ENCODE measurements around the gene ARHGEF7.

Gene ARHGEF7

GRCh38 chr13:111344471-111345191, 229.5 kb downstream of the ARHGEF7 start:
- H3K4me3 ChIP-seq (ENCODE audit: insufficient read depth, low read length, poor library complexity, severe bottlenecking), result no peak overlapping the region
- no peaks in the 10 kb centered on the region for H3K9me2 ChIP-seq (replicated peaks; ENCODE audit: insufficient read depth, low read length)
- H3K9me3 ChIP-seq (ENCODE audit: insufficient read depth, low read length), result no peaks in the 10 kb centered on the region
- H3K4me2 ChIP-seq (ENCODE audit: low read depth, low read length, poor library complexity, severe bottlenecking), result no peak overlapping the region
- no peaks in the 10 kb centered on the region for H3K36me3 ChIP-seq (ENCODE audit: low read length)
- no peak overlapping the region for H3K9ac ChIP-seq (ENCODE audit: low read length)
- no peaks in the 10 kb centered on the region for H3K79me2 ChIP-seq (ENCODE audit: insufficient read depth, low read length)
- no peaks in the 10 kb centered on the region for H4K20me1 ChIP-seq (ENCODE audit: low read depth, low read length)
- H3K27ac ChIP-seq (ENCODE audit: low read depth, low read length), result no peak overlapping the region
- TF ChIP-seq CTCF (IDR thresholded peaks at IDR 0.05; ENCODE audit: insufficient read depth, low read length, poor library complexity, severe bottlenecking) (no peak), EZH2phosphoT487 (conservative IDR thresholded peaks at IDR 0.05; ENCODE audit: low read length) (no peak)
- H3F3A ChIP-seq (ENCODE audit: insufficient read depth), result no peaks in the 10 kb centered on the region
- H3K27me3 ChIP-seq (ENCODE audit: low read length), result no peaks in the 10 kb centered on the region
- H2AFZ ChIP-seq (ENCODE audit: low read depth, low read length, severe bottlenecking), result no peak overlapping the region

GRCh38 chr13:111345682-111346081, 230.6 kb downstream of the ARHGEF7 start:
- Histone ChIP-seq H2AFZ (ENCODE audit: low read depth, low read length, severe bottlenecking) (no peak overlapping the region), H4K20me1 (ENCODE audit: low read depth, low read length) (no peaks in the 10 kb centered on the region), H3K79me2 (ENCODE audit: insufficient read depth, low read length) (no peaks in the 10 kb centered on the region), H3K27me3 (ENCODE audit: low read length) (no peaks in the 10 kb centered on the region), H3K27ac (ENCODE audit: low read depth, low read length) (no peak overlapping the region), H3K9ac (ENCODE audit: low read length) (no peak overlapping the region), H3K4me2 (ENCODE audit: low read depth, low read length, poor library complexity, severe bottlenecking) (no peak overlapping the region), H3F3A (ENCODE audit: insufficient read depth) (no peaks in the 10 kb centered on the region), H3K9me2 (replicated peaks; ENCODE audit: insufficient read depth, low read length) (no peaks in the 10 kb centered on the region), H3K36me3 (ENCODE audit: low read length) (no peaks in the 10 kb centered on the region), H3K9me3 (ENCODE audit: insufficient read depth, low read length) (no peaks in the 10 kb centered on the region), H3K4me3 (ENCODE audit: insufficient read depth, low read length, poor library complexity, severe bottlenecking) (no peak overlapping the region)
- TF ChIP-seq EZH2phosphoT487 (conservative IDR thresholded peaks at IDR 0.05; ENCODE audit: low read length) (no peak), CTCF (IDR thresholded peaks at IDR 0.05; ENCODE audit: insufficient read depth, low read length, poor library complexity, severe bottlenecking) (no peak)

GRCh38 chr13:111346101-111346680, 231.1 kb downstream of the ARHGEF7 start:
- H3K9me3 ChIP-seq (ENCODE audit: insufficient read depth, low read length), result no peaks in the 10 kb centered on the region
- no peaks in the 10 kb centered on the region for H3F3A ChIP-seq (ENCODE audit: insufficient read depth)
- no peaks in the 10 kb centered on the region for H3K9me2 ChIP-seq (replicated peaks; ENCODE audit: insufficient read depth, low read length)
- no peaks in the 10 kb centered on the region for H4K20me1 ChIP-seq (ENCODE audit: low read depth, low read length)
- no peak for TF ChIP-seq CTCF (IDR thresholded peaks at IDR 0.05; ENCODE audit: insufficient read depth, low read length, poor library complexity, severe bottlenecking)
- TF ChIP-seq EZH2phosphoT487 (conservative IDR thresholded peaks at IDR 0.05; ENCODE audit: low read length), result no peak
- H3K9ac ChIP-seq (ENCODE audit: low read length), result no peak overlapping the region
- H2AFZ ChIP-seq (ENCODE audit: low read depth, low read length, severe bottlenecking), result no peak overlapping the region
- H3K4me2 ChIP-seq (ENCODE audit: low read depth, low read length, poor library complexity, severe bottlenecking), result no peak overlapping the region
- no peak overlapping the region for H3K4me3 ChIP-seq (ENCODE audit: insufficient read depth, low read length, poor library complexity, severe bottlenecking)
- no peak overlapping the region for H3K27ac ChIP-seq (ENCODE audit: low read depth, low read length)
- no peaks in the 10 kb centered on the region for H3K79me2 ChIP-seq (ENCODE audit: insufficient read depth, low read length)
- H3K36me3 ChIP-seq (ENCODE audit: low read length), result no peaks in the 10 kb centered on the region
- no peaks in the 10 kb centered on the region for H3K27me3 ChIP-seq (ENCODE audit: low read length)

Data from SU-DHL-6 (cell line).